HG03280 (cell line): ENCODE data around the gene GAMT.

Source experiments
- ATAC-seq: cut with Tn5 transposase; IDR thresholded peaks from one replicate; pipeline ENCODE4 v1.9.1; 2021; ENCODE audit warnings: mild to moderate bottlenecking, moderate library complexity; ENCODE audit not compliant: unreplicated experiment

The GAMT gene

GRCh38 chr19:1401889-1402217 is 511 bp upstream of the GAMT start:
- ATAC-seq: no peak

GRCh38 chr19:1400281-1401137 is 833 bp downstream of the GAMT start:
- no peak for ATAC-seq

GRCh38 chr19:1399745-1400144 is 1.6 kb downstream of the GAMT start:
- no peak for ATAC-seq

- ATAC-seq: no peak
These were observed 2.3 kb downstream of the GAMT start for GRCh38 chr19:1399079-1399478.

GRCh38 chr19:1397838-1398237 is 3.5 kb downstream of the GAMT start:
- ATAC-seq: no peak

GRCh38 chr19:1396768-1397679 is 4.3 kb downstream of the GAMT start:
- ATAC-seq: no peak

GRCh38 chr19:1396019-1396767 is 5.1 kb downstream of the GAMT start:
- ATAC-seq: no peak

- no peak for ATAC-seq
These were observed 5.9 kb downstream of the GAMT start for GRCh38 chr19:1395194-1396018.

GRCh38 chr19:1394252-1395193 is 6.8 kb downstream of the GAMT start:
- no peak for ATAC-seq

GRCh38 chr19:1393841-1394240 is 7.5 kb downstream of the GAMT start:
- ATAC-seq: no peak

- ATAC-seq: no peak
These were observed 8.3 kb downstream of the GAMT start for GRCh38 chr19:1392939-1393530.

GRCh38 chr19:1392407-1392806 is 8.9 kb downstream of the GAMT start:
- ATAC-seq: no peak

GRCh38 chr19:1390890-1391423 is 10.4 kb downstream of the GAMT start:
- no peak for ATAC-seq

GRCh38 chr19:1389033-1389940 is 12.1 kb downstream of the GAMT start:
- ATAC-seq: no peak

GRCh38 chr19:1388637-1389026 is 12.7 kb downstream of the GAMT start:
- no peak for ATAC-seq

- no peak for ATAC-seq
These were observed 13.4 kb downstream of the GAMT start for GRCh38 chr19:1387684-1388636.
